GM10248 (cell line): Measurements from ENCODE around the gene ASB6.

Source experiments
- CTCF ChIA-PET: fragments of 300-600 bp; sonication (Branson Sonifier 250); formaldehyde crosslinking; extraction: SDS; loops from one replicate; lab custom pipeline; 2021; ENCODE audit warnings: antibody characterized with exemption; lab: Yijun Ruan, JAX
- POLR2A ChIA-PET: fragments of 350-650 bp; sonication (Branson Sonifier 250); formaldehyde crosslinking; extraction: SDS; loops from one replicate; lab custom pipeline; 2020; ENCODE audit warnings: antibody characterized with exemption; lab: Yijun Ruan, JAX
- DNase-seq: peaks from one replicate; pipeline ENCODE4 v3.0.0; 2012; ENCODE audit errors: extremely low spot score
- TF ChIP-seq, protein P1 (sequence below): IDR thresholded peaks from 2 replicates; pipeline ENCODE4 v1.5.1; 2012; ENCODE audit warnings: mild to moderate bottlenecking, low read depth; ENCODE audit errors: extremely low read depth, missing control alignments, control extremely low read depth

ASB6 gene

GRCh38 chr9:129648764-129649115 lies 6.8 kb upstream of the ASB6 start:
- CTCF ChIA-PET: no interaction called here
- TF ChIP-seq, protein P1, sequence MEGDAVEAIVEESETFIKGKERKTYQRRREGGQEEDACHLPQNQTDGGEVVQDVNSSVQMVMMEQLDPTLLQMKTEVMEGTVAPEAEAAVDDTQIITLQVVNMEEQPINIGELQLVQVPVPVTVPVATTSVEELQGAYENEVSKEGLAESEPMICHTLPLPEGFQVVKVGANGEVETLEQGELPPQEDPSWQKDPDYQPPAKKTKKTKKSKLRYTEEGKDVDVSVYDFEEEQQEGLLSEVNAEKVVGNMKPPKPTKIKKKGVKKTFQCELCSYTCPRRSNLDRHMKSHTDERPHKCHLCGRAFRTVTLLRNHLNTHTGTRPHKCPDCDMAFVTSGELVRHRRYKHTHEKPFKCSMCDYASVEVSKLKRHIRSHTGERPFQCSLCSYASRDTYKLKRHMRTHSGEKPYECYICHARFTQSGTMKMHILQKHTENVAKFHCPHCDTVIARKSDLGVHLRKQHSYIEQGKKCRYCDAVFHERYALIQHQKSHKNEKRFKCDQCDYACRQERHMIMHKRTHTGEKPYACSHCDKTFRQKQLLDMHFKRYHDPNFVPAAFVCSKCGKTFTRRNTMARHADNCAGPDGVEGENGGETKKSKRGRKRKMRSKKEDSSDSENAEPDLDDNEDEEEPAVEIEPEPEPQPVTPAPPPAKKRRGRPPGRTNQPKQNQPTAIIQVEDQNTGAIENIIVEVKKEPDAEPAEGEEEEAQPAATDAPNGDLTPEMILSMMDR: no peak
- POLR2A ChIA-PET: no interaction called here
- DNase-seq: no peak

GRCh38 chr9:129648092-129648763 lies 6.3 kb upstream of the ASB6 start:
- POLR2A ChIA-PET: no interaction called here

GRCh38 chr9:129647635-129648034 lies 5.7 kb upstream of the ASB6 start:
- ChIA-PET CTCF (no interaction called here), POLR2A (no interaction called here)
- no peak for DNase-seq
- TF ChIP-seq, protein P1: no peak

More at GRCh38 chr9:129648092-129648763, 6.3 kb upstream of the ASB6 start:
- CTCF ChIA-PET: no interaction called here
- TF ChIP-seq, protein P1: no peak
- DNase-seq: no peak

- TF ChIP-seq, protein P1: no peak
- ChIA-PET POLR2A (no interaction called here), CTCF (interaction anchor here (0.8 kb wide), 1 partner anchor 9 kb away, joined by 3 read pairs; no protein-coding TSS in a partner anchor)
- DNase-seq: no peak
These were observed 4.7 kb upstream of the ASB6 start for GRCh38 chr9:129646654-129647053.

DNA sequence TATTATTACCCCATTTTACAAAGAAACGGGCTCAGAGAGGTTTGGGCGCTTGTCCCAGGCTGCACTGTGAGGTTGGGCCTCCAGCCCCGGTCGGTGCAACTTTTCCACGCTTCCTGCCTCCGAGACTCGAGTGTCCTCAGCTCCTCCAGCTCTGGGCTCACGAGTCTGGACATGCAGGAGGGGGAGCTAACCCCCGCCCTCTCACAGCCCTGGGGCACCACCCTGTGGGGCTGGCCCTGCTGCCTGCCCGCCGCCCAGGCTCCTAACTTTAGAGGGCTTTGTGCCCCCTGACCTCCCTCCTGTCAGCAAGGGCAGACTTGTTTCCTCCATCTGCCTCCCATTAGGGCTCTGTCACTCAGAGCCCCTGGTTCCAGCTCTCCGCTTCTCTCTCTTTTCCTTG lies 4.3 kb upstream of the ASB6 start:
- CTCF ChIA-PET: interaction anchor here (0.8 kb wide), 1 partner anchor 10 kb away, joined by 3 read pairs; no protein-coding TSS in a partner anchor
- TF ChIP-seq, protein P1: no peak
- no peak for DNase-seq
- POLR2A ChIA-PET: no interaction called here

- ChIA-PET CTCF (interaction anchor here (9.9 kb wide), 1 partner anchor 21 kb away, joined by 68 read pairs; the partner anchor contains the start of gene NTMT1), POLR2A (no interaction called here)
- TF ChIP-seq, protein P1: no peak
- DNase-seq: no peak
These were observed 3.0 kb upstream of the ASB6 start for GRCh38 chr9:129644902-129645301.

GRCh38 chr9:129644365-129644764 lies 2.4 kb upstream of the ASB6 start:
- no peak for DNase-seq
- ChIA-PET POLR2A (no interaction called here), CTCF (interaction anchor here (1.1 to 9.9 kb wide), 6 partner anchors 14 to 513 kb away, joined by 3 to 68 read pairs (median 6); partner anchors contain the start of gene NTMT1)
- TF ChIP-seq, protein P1: no peak
